ENCODE data around the gene DNAJC12.
"Not testable (repeated sequence)": the region's sequence is repeated elsewhere in the genome, so short reads cannot be mapped to it uniquely, and the experiment has no call there.

Gene DNAJC12

GRCh38 chr10:67792653-67793052 lies 45.3 kb downstream of the DNAJC12 start:
- DNase-seq (ENCODE audit: low spot score), result no peak

GRCh38 chr10:67790534-67791408 lies 47.2 kb downstream of the DNAJC12 start:
- DNase-seq (ENCODE audit: low spot score), result no peak

- DNase-seq (ENCODE audit: low spot score), result no peak
Measured at GRCh38 chr10:67789769-67790168, 48.2 kb downstream of the DNAJC12 start.

GRCh38 chr10:67788028-67788886 lies 49.7 kb downstream of the DNAJC12 start:
- peak; percentile 54 for DNase-seq (ENCODE audit: low spot score)

- DNase-seq (ENCODE audit: low spot score), result no peak
Measured at GRCh38 chr10:67785098-67785497, 52.9 kb downstream of the DNAJC12 start.

- no peak for DNase-seq (ENCODE audit: low spot score)
Measured at GRCh38 chr10:67784474-67784873, 53.5 kb downstream of the DNAJC12 start.

- DNase-seq (ENCODE audit: low spot score), result no peak
Measured at GRCh38 chr10:67783606-67784294, 54.2 kb downstream of the DNAJC12 start.

- DNase-seq (ENCODE audit: low spot score), result no peak
Measured at GRCh38 chr10:67782530-67782929, 55.5 kb downstream of the DNAJC12 start.

- DNase-seq (ENCODE audit: low spot score), result no peak
Measured at GRCh38 chr10:67780759-67781538, 57.0 kb downstream of the DNAJC12 start.

- DNase-seq (ENCODE audit: low spot score), result not testable (repeated sequence)
Measured at GRCh38 chr10:67780204-67780621, 57.8 kb downstream of the DNAJC12 start.

GRCh38 chr10:67779465-67780203 lies 58.4 kb downstream of the DNAJC12 start:
- peak; percentile 32 for DNase-seq (ENCODE audit: low spot score)

GRCh38 chr10:67776371-67776770 lies 61.6 kb downstream of the DNAJC12 start:
- DNase-seq (ENCODE audit: low spot score), result no peak

- DNase-seq (ENCODE audit: low spot score), result no peak
Measured at GRCh38 chr10:67775279-67775678, 62.7 kb downstream of the DNAJC12 start.

GRCh38 chr10:67772894-67773511 lies 65.0 kb downstream of the DNAJC12 start:
- DNase-seq (ENCODE audit: low spot score), result no peak

- no peak for DNase-seq (ENCODE audit: low spot score)
Measured at GRCh38 chr10:67772151-67772550, 65.8 kb downstream of the DNAJC12 start.

GRCh38 chr10:67771200-67771599 lies 66.8 kb downstream of the DNAJC12 start:
- no peak for DNase-seq (ENCODE audit: low spot score)

GRCh38 chr10:67770537-67770936 lies 67.5 kb downstream of the DNAJC12 start:
- no peak for DNase-seq (ENCODE audit: low spot score)

GRCh38 chr10:67767244-67767643 lies 70.7 kb downstream of the DNAJC12 start:
- no peak for DNase-seq (ENCODE audit: low spot score)

- DNase-seq (ENCODE audit: low spot score), result peak; percentile 27
Measured at GRCh38 chr10:67764012-67764822, 73.8 kb downstream of the DNAJC12 start.
